Skeletal muscle satellite cell (primary cell): ENCODE data around the gene PLCG2.

Source experiments
- H3K27me3 ChIP-seq: 2 replicates; pipeline ENCODE4 v1.7.0; 2013; ENCODE audit warnings: low read length; ENCODE audit not compliant: control insufficient read depth, insufficient read depth
- H3K36me3 ChIP-seq: 2 replicates; pipeline ENCODE4 v1.7.0; 2013; ENCODE audit warnings: mild to moderate bottlenecking, control low read depth, low read length; ENCODE audit not compliant: insufficient read depth
- H3K4me1 ChIP-seq: 2 replicates; pipeline ENCODE4 v1.7.0; 2013; ENCODE audit warnings: low read length; ENCODE audit not compliant: control insufficient read depth, insufficient read depth
- H3K4me2 ChIP-seq: 2 replicates; pipeline ENCODE4 v1.7.0; 2013; ENCODE audit warnings: mild to moderate bottlenecking, low read length
- H3K4me3 ChIP-seq: 2 replicates; pipeline ENCODE4 v1.7.0; 2013; ENCODE audit warnings: low read length
- H3K9ac ChIP-seq: 2 replicates; pipeline ENCODE4 v1.7.0; 2013; ENCODE audit warnings: mild to moderate bottlenecking, low read depth, low read length, moderate library complexity
- H3K9me3 ChIP-seq: replicated peaks from 2 replicates; pipeline ENCODE4 v1.7.0; 2013; ENCODE audit warnings: mild to moderate bottlenecking, control low read depth, low read length

Gene PLCG2

DNA sequence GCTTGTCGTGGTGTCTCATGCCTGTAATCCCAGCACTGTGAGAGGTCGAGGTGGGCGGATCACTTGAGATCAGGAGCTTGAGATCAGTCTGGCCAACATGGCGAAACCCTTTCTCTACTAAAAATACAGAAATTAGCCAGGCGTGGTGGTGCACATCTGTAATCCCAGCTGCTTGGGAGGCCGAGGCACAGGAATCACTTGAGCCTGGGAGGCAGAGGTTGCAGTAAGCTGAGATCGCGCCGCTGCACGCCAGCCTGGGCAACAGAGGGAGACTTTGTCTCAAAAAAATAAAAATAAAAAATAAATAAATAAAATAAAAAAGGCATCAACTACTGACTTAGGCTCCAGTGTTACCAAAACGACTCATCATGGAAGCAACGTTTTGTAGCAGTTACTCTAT lies 115.5 kb downstream of the PLCG2 start:
- Histone ChIP-seq H3K36me3 (no peaks in the 10 kb centered on the region), H3K4me1 (no peaks in the 10 kb centered on the region)

DNA sequence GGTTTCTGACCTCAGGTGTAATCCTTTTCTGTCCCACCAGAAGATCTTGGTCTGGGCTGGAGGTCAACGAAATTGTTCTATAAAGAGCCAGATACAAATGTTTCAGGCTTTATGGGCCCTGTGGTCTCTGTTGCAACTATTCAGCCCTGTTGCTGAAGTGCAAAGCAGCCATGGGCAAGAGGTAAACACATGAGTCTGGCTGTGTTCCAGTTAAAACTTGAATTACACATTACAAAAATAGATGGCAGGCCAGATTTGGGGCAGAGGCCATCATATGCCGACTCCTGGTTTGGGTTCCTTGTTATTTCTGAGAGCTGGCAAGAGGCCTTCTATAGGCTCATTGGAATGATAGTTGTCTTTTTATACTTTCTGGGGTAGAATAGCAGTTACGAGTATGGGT lies 117.8 kb downstream of the PLCG2 start:
- Histone ChIP-seq H3K4me3 (no peak overlapping the region), H3K4me1 (no peaks in the 10 kb centered on the region), H3K27me3 (peaks cover 13% of the 10 kb centered on the region), H3K4me2 (no peak overlapping the region), H3K9me3 (no peaks in the 10 kb centered on the region), H3K9ac (no peak overlapping the region), H3K36me3 (no peaks in the 10 kb centered on the region)

More for the DNA sequence above, 115.5 kb downstream of the PLCG2 start:
- no peak overlapping the region for H3K9ac ChIP-seq
- no peaks in the 10 kb centered on the region for H3K9me3 ChIP-seq
- H3K4me2 ChIP-seq: no peak overlapping the region
- no peak overlapping the region for H3K4me3 ChIP-seq
- H3K27me3 ChIP-seq: peaks cover 16% of the 10 kb centered on the region

DNA sequence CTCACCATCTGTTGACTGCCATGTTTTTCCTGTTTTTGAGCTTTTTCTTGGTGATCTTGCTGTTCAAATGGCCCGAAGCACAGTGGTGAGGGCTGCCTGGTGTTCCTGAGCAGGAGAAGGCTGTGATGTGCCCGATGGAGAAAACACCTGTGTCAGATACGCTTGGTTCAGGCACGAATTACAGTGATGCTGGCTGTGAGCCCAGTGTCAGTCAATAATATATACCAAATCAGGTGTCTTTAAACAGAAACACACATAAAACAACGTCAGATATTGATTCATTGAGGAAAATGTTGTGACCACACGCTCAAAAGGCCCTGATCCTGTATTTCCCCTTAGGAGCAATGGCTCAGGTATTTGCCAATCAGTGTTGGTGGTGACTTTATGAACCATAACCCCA lies 120.5 kb downstream of the PLCG2 start:
- Histone ChIP-seq H3K4me3 (no peak overlapping the region), H3K4me2 (no peak overlapping the region), H3K27me3 (peaks cover 9% of the 10 kb centered on the region), H3K36me3 (no peaks in the 10 kb centered on the region), H3K9me3 (no peaks in the 10 kb centered on the region), H3K9ac (no peak overlapping the region), H3K4me1 (no peaks in the 10 kb centered on the region)

DNA sequence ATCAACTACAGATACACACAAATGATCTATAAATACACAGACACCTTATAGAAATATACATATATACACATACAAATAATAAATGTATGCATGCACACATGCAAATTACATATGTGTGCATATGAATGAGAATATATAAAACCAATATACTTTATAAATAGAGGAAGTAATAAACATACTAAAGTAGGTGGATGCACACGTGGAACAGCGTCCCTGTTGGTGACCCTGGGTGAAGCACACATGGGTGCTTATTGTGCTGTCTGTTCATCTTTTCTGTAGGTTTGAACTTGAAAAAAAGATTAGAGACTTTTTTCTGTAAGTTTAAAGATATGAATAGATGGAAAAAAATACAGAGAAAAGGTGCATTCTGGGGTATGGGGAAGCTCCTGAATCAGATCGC lies 120.9 kb downstream of the PLCG2 start:
- H3K27me3 ChIP-seq: peaks cover 9% of the 10 kb centered on the region
- H3K4me1 ChIP-seq: no peaks in the 10 kb centered on the region
- no peak overlapping the region for H3K9ac ChIP-seq
- H3K4me3 ChIP-seq: no peak overlapping the region
- no peaks in the 10 kb centered on the region for H3K9me3 ChIP-seq
- no peak overlapping the region for H3K4me2 ChIP-seq
- H3K36me3 ChIP-seq: no peaks in the 10 kb centered on the region

DNA sequence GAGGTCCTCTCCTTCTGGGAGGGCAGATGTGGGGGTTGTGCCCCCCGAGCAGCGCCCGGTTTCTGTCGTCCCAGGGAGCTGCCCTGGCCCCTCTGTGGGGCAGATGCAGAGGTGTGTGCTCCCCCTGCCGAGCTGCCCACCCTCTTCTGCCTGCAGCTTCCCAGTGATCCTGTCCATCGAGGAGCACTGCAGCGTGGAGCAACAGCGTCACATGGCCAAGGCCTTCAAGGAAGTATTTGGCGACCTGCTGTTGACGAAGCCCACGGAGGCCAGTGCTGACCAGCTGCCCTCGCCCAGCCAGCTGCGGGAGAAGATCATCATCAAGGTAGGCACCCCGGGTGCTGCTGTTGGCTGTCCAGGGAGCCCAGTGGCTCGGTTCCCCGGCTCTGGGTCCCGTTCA lies 121.4 kb downstream of the PLCG2 start:
- Histone ChIP-seq H3K9ac (no peak overlapping the region), H3K9me3 (no peaks in the 10 kb centered on the region), H3K36me3 (no peaks in the 10 kb centered on the region), H3K4me1 (no peaks in the 10 kb centered on the region), H3K4me2 (no peak overlapping the region), H3K27me3 (peaks cover 9% of the 10 kb centered on the region), H3K4me3 (no peak overlapping the region)

DNA sequence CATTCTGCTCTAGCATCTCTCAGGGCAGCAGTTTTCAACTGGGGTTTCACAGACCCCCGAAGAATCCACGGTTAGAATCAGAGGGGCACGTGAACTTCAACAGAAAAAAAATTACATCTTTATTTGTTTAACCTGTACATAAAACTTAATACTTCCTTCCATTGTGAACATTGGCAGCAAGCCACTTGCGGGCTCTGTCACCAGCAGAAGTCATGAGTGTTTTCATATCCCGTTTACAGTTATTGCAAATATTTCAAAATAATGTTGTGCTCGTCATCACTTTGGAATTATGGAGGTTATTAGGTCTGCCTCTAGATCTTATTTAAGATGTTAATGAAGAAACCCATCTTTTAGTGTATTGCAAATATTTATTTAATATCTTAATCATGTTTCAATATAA lies 122.4 kb downstream of the PLCG2 start:
- no peaks in the 10 kb centered on the region for H3K4me1 ChIP-seq
- H3K4me3 ChIP-seq: no peak overlapping the region
- no peaks in the 10 kb centered on the region for H3K36me3 ChIP-seq
- no peaks in the 10 kb centered on the region for H3K9me3 ChIP-seq
- H3K9ac ChIP-seq: no peak overlapping the region
- no peak overlapping the region for H3K4me2 ChIP-seq
- H3K27me3 ChIP-seq: peaks cover 9% of the 10 kb centered on the region

DNA sequence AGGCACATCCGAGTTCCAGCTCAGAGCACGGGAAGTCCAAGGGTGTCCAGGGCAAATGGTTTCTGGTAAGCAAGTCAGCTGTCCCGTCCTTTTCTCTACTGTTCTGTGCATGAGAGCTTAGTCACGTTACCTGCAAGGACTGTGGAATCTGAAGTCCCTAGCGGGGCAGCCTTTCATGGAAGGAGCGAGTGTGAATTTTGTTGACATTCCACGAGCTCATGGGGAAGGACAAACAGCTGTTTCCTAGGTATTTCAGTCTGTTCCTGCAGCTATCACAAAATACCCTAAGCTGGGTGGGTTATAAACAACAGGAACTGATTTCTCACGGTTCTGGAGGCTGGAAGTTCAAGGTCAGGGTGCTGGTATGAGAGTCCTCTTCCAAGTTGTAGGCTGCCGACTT lies 122.9 kb downstream of the PLCG2 start:
- H3K9ac ChIP-seq: no peak overlapping the region
- peaks cover 9% of the 10 kb centered on the region for H3K27me3 ChIP-seq
- no peak overlapping the region for H3K4me2 ChIP-seq
- no peak overlapping the region for H3K4me3 ChIP-seq
- H3K4me1 ChIP-seq: no peaks in the 10 kb centered on the region
- H3K36me3 ChIP-seq: no peaks in the 10 kb centered on the region
- H3K9me3 ChIP-seq: no peaks in the 10 kb centered on the region

DNA sequence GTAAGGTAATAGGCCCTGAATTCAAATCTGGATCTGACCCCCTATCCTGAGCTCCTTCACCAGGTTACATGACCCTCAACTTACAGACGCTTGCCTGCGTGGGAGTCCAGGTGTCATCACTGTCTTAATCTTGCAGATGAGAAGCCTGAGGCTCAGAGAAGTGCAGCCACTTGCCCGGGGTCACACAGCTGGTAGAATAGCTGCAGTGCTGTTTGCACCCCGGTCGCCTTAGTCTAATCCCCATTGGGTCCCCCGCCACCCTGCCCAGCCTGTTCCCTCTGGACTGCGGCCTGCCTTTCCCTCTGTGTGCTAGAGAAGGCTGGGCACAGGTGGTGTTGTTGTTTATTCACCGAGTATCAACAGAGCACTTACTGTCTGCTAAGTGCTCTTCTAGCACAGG lies 125.2 kb downstream of the PLCG2 start:
- peaks cover 4% of the 10 kb centered on the region for H3K27me3 ChIP-seq
- no peak overlapping the region for H3K9ac ChIP-seq
- H3K4me2 ChIP-seq: no peak overlapping the region
- H3K4me3 ChIP-seq: no peak overlapping the region
- no peaks in the 10 kb centered on the region for H3K4me1 ChIP-seq
- no peaks in the 10 kb centered on the region for H3K9me3 ChIP-seq
- no peaks in the 10 kb centered on the region for H3K36me3 ChIP-seq

DNA sequence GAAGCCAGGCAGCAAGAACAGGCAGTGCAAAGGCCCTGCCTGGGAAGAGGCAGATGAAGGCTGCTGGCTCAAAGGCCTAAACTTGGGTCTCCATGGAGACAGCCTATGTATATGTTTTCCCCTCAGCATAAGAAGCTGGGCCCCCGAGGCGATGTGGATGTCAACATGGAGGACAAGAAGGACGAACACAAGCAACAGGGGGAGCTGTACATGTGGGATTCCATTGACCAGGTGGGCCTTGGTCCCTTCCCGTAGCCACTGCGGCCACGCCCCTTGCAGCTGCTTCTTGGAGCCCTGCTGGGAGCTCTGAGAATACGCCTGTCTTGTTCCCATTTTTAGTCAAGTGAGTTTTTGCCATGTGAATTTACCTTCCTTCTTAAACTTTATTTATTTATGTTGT lies 126.2 kb downstream of the PLCG2 start:
- Histone ChIP-seq H3K9ac (no peak overlapping the region), H3K4me1 (no peaks in the 10 kb centered on the region)

DNA sequence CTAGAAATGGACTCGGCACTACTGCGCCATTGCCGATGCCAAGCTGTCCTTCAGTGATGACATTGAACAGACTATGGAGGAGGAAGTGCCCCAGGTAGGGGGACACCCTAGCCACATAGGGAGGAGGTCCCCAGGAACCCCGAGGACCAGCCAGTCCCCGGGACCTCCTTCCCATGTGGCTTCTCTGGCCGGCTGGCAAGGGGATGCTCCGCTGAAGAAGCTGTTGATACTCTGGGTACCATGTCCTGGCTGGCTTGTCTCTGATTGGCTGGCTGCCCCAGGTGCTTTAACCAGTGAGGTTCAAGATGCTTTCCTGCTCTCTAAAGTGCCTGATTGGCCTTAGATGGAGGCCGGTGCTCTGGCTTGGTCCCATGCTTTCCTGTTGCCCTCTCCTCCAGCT lies 128.6 kb downstream of the PLCG2 start:
- Histone ChIP-seq H3K4me1 (no peaks in the 10 kb centered on the region), H3K9me3 (no peaks in the 10 kb centered on the region), H3K4me3 (no peak overlapping the region), H3K9ac (no peak overlapping the region), H3K27me3 (no peaks in the 10 kb centered on the region), H3K4me2 (no peak overlapping the region), H3K36me3 (no peaks in the 10 kb centered on the region)

More for the DNA sequence above, 126.2 kb downstream of the PLCG2 start:
- Histone ChIP-seq H3K9me3 (no peaks in the 10 kb centered on the region), H3K4me2 (no peak overlapping the region), H3K36me3 (no peaks in the 10 kb centered on the region), H3K4me3 (no peak overlapping the region), H3K27me3 (peaks cover 2% of the 10 kb centered on the region)

DNA sequence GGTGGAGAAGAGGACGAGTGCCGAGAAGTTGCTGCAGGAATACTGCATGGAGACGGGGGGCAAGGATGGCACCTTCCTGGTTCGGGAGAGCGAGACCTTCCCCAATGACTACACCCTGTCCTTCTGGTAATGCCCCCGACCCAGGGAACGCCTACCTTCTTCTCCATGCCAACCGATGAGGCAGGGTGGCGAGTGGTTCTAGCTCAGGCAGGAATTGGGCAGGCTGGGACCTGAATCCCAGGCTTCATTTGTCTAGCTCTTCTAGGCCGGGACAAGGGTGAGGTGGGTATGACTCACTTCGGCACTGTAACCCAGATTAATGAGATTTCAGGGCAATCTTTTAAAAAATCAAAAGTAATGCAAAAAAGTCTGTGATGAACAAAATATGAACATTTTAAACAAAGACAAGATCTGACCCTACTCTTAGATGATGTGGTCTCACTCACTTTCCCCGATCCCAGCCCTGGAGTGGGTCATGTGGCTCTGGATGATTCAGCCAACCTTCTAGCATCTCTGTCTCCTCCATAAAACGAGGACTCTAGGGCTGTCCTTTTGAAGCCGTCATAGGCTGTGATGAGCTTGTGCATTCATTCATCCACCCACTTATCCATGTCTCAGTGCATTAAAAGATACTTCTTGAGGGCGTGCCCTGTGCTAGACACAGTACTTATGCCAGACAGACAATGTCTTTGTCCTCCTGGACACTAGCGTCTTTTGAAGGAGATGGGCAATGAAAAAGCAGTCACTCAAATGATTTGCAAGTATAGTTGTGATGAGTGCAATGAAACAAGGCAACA lies 129.6 kb downstream of the PLCG2 start:
- H3K4me3 ChIP-seq: no peak overlapping the region
- H3K4me2 ChIP-seq: no peak overlapping the region
- H3K9me3 ChIP-seq: no peaks in the 10 kb centered on the region
- no peak overlapping the region for H3K9ac ChIP-seq
- H3K4me1 ChIP-seq: no peaks in the 10 kb centered on the region
- H3K27me3 ChIP-seq: no peaks in the 10 kb centered on the region
- no peaks in the 10 kb centered on the region for H3K36me3 ChIP-seq

DNA sequence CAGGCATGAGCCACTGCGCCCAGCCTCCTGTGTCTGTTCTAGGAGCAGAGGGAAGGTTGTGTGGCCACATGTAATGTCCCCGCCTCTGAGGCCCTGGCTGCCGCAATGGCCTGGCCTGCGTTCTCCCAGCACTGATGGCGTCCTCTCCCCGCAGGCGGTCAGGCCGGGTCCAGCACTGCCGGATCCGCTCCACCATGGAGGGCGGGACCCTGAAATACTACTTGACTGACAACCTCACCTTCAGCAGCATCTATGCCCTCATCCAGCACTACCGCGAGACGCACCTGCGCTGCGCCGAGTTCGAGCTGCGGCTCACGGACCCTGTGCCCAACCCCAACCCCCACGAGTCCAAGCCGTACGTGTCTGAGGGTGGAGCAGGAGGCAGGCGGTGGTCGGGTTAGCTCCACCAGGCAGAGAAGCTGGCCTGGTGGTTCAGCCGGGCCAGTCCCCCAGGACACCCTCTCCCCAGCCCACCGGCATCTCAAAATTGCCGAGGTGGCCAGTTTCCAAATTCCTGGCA lies 131.3 kb downstream of the PLCG2 start:
- no peak overlapping the region for H3K4me3 ChIP-seq
- no peak overlapping the region for H3K4me2 ChIP-seq
- no peaks in the 10 kb centered on the region for H3K4me1 ChIP-seq
- no peaks in the 10 kb centered on the region for H3K36me3 ChIP-seq
- H3K9ac ChIP-seq: no peak overlapping the region
- no peaks in the 10 kb centered on the region for H3K27me3 ChIP-seq
- H3K9me3 ChIP-seq: no peaks in the 10 kb centered on the region
